DMS53 (cell line): ENCODE measurements around the gene CEP164.
"Not testable (repeated sequence)": the region's sequence is repeated elsewhere in the genome, so short reads cannot be mapped to it uniquely, and the experiment has no call there.

Experiments used
- DNase-seq: peaks from one replicate; lab custom pipeline; 2025; lab: John Stamatoyannopoulos, UW

CEP164 gene

GRCh38 chr11:117442049-117442868 is 114.6 kb downstream of the CEP164 start:
- no peak for DNase-seq

DNA sequence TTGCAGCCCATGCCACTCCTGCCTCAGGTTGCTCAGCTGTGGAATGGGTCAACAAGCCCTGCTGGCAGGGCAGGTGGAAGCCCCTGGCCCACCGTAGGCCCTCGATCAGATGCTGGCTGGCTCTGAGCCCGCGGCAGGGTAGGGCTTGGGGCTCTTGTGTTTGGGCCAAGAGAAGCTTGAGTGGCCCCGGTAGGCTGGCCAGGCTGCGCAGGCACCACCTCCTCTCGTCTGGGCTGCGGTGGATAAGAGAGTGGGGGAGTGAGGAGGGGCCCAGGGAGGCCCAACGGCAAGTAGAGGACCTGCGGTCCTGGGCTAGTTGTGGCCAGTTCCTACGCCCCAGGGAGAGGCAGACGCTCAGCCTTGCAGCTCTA is 115.2 kb downstream of the CEP164 start:
- DNase-seq: no peak

DNA sequence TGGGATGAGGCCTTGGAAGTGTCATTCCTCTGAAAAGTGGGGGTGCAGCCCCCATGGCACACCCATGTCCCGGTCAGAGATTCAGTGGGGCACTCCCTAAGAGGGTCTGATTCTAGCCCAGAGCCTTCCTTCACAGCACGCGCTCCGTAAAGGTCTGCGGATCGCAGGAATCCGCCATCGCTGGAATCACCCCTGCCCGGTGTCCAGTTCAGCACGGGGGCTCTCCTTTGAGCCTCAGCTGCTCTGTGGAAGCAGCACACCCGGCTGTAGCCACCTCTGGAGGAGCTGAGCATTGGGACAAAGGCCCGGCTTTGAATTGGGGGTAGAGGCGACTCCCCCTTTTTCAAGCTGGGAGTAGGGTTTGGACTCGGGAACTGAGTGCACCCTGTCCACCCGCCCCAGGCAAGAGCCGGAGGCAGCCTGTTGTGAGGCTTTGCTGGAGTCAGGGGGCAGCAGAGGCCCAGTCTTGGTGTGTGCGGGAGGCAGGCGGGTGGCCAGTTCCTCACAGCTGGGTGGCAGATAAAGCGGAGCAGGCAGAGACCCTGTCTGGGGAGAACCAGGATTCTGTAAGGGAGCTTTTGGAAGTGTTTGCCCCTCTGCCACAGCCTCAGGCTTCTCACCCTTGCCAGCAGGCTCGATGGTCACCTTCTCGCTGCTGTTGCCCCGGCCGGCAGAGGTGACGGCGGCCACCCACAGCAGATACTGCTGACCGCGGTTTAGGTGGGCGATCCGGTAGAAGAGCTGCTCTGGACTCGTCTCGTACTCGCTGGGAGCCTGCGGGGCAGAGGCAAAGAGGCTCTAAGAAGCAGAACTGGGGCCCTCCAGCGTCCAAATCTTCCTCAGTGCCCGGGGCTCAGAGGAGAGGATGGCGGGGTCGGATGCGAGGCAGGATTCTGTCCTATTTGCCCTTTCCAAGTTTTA is 115.9 kb downstream of the CEP164 start:
- DNase-seq: peak; percentile 85

DNA sequence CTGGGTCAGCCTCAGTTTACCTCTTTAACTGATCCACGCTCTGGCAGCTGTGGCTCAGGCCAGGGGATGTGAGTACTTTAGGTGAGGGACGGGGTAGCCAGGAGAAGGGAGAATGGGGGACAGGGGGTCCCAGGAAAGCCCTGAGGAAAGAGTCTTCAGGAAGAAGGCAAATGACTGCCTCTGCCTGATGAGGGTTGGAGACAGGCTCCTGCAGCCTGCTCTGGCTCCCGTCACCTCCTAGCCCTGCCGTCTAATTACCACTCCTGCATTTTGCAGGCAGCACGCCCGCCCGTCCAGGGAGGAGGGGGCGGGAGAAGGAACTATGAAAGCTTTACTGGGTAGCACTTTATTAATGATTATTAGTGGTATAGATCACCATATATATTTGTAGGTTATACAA is 116.6 kb downstream of the CEP164 start:
- DNase-seq: no peak

GRCh38 chr11:117444711-117445658 is 117.3 kb downstream of the CEP164 start:
- no peak for DNase-seq

DNA sequence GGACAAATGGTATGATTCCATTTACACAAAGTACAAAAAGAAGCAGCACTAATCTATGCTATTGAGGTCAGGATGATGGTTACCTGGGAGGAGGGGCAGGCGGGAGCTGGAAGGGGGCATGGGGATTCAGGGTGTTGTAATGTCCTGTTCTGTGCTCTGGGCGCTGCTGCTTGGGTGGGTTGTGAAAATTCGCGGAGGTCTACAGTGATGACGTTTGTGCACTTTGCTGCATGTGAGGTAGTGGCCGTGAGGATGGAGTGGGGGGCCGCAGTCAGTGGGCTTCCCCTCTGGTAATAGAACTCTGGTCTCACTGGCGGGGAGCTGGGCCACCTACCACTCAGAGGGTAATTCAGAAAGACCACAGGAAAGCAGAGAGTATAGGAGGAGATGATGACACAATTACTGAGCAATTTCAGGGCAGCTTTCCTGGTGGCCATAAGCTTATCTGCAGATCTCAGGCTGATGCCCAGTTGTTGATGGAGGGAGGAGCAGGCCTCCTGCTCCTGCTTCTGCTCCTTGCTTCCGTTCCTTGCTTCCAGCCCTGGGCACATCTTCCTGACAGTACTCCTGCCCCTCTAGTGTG is 121.5 kb downstream of the CEP164 start:
- DNase-seq: peak; percentile 20

GRCh38 chr11:117453886-117454563 is 126.4 kb downstream of the CEP164 start:
- no peak for DNase-seq

GRCh38 chr11:117454564-117454917 is 126.9 kb downstream of the CEP164 start:
- DNase-seq: no peak

DNA sequence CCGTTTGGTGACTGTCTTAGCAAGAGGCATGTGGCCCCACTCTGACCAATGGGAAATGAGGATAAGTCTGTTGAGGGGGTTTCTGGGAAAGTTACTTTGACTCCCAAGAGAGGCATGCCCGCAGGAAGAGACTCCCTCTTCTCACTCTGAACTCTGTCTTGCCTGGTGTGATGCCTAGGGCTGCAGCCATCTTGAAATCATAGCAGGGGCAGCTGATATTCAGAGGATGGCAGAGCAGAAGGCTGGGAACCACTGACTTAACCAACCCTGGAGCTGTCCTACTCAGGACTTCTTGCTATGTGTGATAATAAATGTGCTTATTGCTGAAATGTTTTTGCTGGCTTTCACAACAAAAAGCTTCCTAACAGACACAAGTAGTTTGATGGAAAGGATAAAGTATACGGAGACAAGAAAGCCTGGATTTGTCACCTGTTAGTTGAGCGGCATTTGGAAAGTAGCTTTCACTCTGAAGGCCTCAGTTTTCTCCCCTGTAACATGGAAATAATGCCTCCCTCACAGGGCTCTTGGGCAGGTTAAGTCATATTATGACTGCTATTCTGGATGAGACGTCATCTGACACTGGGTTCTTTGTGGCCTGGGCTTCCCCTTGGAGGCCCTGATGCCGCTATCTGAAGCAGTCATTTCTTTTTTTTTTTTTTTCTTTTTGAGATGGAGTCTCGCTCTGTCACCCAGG is 128.5 kb downstream of the CEP164 start:
- DNase-seq: peak; percentile 27

- not testable (repeated sequence) for DNase-seq
Observed at GRCh38 chr11:117456721-117457029, 129.0 kb downstream of the CEP164 start.

GRCh38 chr11:117457031-117457785 is 129.6 kb downstream of the CEP164 start:
- DNase-seq: peak; percentile 94

DNA sequence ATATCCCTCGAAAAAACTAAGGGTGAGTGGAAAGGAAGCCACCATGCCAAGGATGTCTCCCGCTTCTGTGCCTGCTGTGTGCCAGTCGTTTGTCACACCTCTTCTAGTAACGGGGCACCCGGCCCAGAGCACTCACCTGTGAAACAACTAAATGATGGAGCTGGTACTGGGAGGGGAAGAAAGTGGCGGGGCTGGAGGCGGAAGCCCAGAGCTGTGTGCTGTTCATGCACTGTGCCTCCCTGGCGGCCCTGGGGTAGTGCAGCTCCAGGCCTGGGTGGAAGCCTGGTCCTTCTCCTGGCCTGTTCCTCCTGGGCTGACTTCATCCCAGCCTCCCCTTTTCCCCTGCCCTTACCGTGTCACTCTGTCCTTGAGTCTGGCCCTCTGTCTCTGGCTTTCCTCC is 130.2 kb downstream of the CEP164 start:
- DNase-seq: peak; percentile 91

DNA sequence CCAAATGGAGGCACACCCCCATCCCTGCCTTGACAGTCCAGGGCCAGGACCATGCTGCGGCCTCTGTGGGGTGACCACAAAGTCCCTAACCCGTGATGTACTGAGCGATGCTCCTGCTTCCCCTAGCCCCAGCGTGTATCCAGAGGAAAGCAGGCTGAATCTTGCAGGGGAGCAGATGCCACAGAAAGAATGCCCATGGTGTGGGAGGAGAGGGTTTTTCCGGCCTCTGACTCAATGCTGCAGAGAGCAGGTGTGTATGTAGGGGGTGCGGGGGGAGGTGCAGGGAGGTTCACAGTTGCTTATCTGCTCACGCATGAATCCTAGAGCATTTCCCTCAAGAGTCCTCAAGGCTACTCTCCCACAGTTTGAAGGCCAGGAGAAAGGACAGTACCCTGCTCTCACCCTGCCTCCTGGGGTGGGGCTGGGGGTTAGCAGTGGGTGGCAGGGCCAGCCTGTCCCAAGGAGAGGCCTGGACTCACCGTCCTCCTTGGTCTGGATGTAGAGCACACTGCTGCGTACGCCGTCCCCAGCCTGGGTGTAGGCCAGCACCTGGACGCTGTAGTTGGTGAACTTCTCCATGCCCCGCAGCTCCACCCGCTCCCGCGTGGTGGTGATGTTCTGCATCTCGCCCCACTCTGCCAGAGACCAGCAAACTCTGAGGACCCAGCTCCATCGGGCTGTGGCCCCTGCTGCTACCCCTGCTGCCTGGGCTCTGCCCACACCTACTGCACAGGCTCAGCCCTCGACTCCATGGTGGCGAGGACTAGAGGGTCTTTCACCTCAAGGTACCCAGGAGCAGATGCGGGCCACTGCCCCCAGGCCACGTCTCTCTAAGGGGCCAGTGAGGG is 130.8 kb downstream of the CEP164 start:
- DNase-seq: peak; percentile 97

DNA sequence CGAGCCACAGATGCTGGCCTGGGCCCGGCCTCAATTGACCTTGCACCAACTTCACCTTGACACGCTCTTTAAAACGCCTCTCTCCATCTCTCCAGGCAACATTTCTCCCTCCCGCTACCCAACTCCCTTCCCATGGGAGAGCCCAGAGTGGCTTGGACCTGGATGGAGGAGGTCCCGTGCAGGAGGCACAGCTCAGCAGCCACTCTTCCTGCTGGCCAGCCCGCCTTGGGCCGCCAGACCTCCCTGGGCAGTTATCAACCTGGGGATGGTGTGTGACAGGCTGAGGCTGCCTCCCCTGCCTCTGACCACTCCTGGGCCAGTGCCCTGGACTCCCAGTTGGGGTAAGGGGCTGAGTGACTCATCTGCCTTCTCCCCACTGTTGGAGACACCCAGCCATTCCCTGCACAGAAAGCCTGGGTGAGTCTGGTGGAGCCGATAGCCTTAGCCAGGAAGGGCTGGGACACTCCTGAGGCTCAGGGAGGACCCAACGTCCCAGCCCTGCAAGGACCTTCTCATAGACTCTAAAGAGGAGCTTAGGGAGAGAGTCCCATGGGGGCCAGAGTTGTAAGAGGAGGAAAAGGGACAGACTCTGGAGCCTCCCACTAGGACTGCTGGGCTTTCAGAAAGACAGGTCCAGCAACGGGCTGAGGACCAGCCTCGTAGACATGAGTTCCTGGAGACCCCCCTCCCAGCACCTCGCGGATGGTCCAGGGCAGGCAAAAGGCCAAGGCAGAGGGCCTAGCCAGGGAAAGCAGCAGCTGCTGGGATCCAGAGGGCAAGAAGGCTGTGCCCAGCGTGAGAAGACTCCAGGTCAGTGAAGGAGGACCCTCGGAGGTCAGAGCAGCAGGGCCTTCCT is 131.7 kb downstream of the CEP164 start:
- peak; percentile 40 for DNase-seq

GRCh38 chr11:117459979-117460300 is 132.3 kb downstream of the CEP164 start:
- no peak for DNase-seq

DNA sequence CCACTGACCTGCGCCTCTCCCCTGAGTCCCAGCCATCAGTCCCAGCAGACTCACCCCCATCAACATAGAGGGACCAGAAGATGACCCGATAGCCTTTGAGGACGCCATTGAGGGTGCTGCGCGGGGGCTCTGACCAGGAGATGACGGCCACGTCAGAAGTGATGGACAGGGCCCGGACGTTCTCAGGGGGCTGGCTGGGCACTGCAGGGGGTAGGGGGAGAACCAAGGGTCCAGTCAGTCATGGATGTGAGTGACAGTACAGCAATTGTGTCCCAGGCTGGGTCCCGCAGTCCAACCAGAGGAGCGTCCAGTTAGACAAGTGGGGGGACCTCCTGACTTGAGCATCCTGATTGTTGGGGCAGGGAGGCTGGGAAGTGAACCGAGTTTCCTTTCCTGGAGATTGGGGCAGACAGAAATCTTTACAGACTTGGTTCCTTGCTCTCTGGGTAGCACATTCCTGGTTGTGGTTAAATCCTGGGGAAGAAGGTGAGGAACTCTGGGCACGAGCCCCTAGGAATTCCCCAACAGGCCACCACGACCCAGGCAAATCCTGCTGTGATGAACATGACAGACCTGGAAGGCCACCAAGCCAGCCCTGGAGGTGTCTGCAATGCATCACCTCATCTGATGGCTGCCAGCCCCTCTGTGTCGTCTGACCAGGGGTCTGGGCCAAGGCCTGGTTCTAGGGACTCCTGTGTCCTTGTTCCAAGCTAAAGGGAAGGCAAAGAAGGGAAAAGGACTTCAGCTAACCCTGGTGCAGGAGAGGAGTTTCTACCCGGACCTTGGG is 133.9 kb downstream of the CEP164 start:
- no peak for DNase-seq

DNA sequence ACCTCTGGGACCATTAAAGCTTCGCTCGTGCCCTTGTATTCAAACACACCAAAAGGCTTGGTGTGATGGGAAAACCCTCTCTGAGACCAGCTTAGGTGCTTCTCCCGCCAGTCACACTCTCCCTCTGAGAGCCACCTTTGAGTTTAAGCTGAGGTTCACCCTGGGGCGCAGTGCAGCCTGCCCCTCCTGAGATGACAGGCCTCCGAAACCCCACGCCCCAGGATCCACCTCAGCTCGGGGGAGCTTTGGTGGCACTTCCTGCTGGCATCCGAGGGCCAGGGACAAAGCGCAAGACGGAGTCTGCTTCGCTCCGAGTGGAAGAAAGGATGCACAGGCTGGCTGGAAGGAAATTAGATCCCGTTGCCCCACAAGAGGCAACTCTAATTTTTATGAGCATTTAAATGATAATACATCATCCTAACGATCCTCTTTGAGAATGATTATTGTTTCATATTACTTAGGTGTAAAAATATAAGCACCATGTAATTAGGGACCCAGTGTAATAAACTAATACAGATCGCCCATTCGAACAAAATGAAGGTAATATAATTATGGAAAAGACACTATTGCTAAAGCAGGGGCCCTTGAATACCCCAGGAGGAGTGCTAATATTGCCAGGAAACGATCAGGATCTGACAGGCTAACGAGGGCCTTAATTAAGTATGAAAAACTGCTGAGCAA is 134.7 kb downstream of the CEP164 start:
- DNase-seq: no peak
